ENCODE data around the gene ZNF587B.
"Not testable (repeated sequence)": the region's sequence is repeated elsewhere in the genome, so short reads cannot be mapped to it uniquely, and the experiment has no call there.

ZNF587B gene

GRCh38 chr19:57819475-57820148, 10.5 kb upstream of the ZNF587B start:
- peak; percentile 75 for DNase-seq

DNA sequence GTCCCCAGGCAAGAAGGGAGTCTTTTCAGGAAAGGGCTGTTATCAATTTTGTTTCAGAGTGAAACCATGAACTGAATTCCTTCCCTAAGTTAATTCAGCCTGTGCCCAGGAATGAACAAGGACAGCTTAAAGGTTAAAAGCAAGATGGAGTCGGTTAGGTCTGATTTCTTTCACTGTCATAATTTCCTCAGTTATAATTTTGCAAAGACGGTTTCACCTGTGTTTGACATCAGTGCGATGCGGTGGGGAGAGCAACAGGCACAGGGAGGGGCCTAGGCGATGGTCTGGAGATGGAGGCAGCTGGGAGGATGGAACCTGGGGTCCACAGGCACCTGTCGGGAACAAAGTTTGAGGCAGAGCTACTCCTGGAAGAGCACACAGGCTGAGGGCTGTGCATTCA, 9.5 kb upstream of the ZNF587B start:
- no peak for DNase-seq

- not testable (repeated sequence) for DNase-seq
Measured at GRCh38 chr19:57821095-57821494, 9.0 kb upstream of the ZNF587B start.

DNA sequence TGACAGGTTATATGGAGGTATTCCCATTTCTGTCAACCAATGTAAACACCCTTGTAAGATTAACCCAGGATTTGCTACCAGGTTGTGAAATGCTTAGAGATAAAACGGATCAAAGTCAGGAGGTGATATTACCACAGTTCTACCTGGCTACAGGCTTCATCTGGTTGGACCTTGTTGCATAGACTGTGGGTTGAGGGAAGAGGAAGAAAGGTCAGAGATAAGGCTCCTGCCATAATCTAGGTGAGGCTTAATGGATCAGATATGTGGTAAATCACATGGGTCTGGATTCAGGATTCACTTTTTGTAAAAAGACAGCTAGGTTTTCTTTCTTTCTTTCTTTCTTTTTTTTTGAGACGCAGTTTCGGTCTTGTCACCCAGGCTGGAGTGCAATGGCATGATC, 8.6 kb upstream of the ZNF587B start:
- not testable (repeated sequence) for DNase-seq

GRCh38 chr19:57823155-57823554, 6.9 kb upstream of the ZNF587B start:
- not testable (repeated sequence) for DNase-seq

DNA sequence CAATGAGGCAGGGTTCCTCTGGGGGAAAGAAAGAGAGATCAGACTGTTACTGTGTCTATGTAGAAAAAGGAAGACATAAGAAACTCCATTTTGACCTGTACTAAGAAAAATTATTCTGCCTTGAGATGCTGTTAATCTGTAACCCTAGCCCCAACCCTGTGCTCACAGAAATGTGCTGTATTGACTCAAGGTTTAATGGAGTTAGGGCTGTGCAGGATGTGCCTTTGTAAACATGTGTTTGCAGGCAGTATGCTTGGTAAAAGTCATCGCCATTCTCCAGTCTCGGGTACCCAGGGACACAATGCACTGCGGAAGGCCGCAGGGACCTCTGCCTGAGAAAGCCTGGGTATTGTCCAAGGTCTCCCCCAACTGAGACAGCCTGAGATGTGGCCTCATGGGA, 6.5 kb upstream of the ZNF587B start:
- DNase-seq, result not testable (repeated sequence)

DNA sequence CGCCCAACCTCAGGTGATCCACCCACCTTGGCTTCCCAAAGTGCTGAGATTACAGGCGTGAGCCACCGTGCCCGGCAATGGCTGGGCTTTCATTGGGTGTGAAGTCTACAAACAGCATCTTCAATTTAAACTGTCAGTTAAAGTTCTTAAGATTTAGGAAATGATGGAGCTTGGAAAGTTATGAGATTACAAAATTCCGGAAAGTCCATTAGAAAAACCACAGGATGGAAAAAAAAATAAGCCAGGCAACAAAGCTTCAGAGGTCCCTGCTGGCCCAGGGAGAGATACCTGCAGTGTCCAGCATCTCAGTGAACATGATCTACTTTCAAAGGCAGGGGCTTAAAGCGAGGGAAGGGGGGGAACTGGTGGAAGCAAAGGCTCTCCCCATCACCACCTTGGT, 4.6 kb upstream of the ZNF587B start:
- DNase-seq, result no peak

- DNase-seq, result no peak
Measured at GRCh38 chr19:57829316-57829715, 783 bp upstream of the ZNF587B start.

DNA sequence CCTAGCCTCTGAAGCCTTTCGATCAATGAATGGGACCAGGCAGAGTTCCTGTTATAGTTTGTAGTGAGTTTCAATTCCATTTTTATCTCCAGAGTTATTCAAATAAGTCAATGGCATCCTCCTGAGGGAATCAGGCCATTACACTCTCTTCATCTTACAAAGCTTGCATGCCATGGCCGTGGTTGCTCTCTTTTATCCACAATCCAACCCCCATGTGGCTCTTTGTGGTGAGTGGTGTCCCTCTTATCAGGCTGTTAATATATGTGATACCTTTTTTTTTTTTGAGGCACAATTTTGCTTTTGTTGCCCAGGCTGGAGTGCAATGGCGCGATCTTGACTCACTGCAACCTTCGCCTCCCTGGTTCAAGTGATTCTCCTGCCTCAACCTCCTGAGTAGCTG, 6.9 kb downstream of the ZNF587B start:
- DNase-seq, result not testable (repeated sequence)

- DNase-seq, result not testable (repeated sequence)
Measured at GRCh38 chr19:57838622-57839191, 8.6 kb downstream of the ZNF587B start.

- DNase-seq, result no peak
Measured at GRCh38 chr19:57841122-57841763, 11.1 kb downstream of the ZNF587B start.

DNA sequence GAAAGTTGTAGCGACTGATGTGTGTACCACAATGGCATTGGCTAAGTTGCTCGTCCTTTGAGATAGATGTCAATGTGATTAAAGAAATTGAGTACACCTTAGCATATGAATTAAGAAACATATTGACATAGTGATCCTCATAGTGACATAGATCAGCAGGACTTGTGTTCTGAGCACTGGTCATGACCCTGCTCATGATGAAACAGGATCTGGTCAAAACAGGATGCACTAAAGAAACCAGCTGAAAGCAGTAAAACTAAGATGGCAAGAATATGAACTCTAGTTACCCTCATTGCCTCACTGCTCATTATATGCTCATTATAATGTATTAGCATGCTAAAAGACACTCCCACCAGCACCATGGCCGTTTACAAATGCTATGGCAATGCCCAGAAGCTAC, 17.1 kb downstream of the ZNF587B start:
- DNase-seq, result not testable (repeated sequence)

DNA sequence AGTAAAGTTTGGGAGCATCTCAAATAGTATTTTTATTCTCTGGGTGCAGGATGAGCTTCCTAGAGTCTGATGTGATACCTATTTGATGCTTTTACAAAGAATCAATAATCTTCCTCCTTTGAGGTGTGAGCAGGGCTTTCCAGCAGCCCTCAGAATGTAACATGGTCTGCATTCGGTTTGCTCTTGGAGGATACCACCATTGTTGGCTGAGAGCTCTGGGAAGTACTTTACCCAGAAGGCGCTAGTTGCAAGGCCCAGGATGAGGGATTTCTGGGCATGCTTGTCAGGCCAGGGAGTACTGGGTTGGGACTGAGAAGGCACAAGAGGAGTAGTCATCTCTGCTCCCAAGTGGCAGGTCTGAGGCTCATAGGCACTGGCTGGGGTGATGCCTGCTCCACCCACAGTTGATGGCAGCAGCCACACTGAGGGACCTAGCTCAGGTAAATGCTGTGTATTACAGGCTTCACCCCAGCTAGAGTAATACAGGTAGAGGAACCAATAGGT, 19.1 kb downstream of the ZNF587B start:
- DNase-seq, result not testable (repeated sequence)

DNA sequence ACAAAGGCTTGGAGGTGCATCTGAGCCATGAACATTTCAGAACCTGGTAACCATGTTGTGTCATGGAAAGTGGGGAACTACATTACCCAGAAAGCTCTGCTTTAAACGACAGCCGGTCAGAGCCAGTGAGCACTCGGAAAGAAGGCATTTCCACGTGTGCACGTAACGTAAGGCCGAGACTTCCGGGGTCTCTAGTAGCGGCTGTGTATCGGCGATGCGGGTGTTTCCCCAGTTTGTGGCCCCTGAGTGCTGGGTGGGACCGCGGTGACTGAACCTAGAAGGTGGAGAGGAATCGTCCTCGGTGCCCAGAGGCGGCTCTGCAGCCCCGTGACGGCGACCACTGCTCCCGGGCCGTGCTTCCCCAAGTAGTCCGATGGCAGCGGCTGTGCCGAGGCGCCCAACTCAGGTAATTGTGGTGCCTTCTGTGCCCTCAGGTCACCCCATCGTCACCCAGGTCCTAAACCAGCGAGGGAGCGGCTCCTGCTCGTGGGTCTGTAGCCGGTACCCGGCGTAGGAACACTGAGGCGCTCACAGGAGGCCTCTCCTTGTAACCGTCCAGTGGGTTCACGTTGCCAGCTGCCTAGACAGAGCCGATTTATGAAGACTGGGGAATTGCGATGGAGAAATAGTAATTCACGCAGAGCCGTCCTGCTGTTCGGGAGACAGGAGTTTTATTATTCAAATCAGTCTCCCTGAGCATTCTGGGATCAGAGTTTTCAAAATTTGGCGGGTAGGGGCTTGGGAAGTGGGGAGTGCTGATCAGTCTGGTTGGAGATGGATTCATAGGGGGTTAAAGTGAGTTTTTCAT, 19.8 kb downstream of the ZNF587B start, which contains the start of gene ZNF587:
Gene ZNF587, plus strand, starts transcription at position 194 of the 808 bp plus-strand sequence. Its CDS starts 180 bp downstream, at position 374.
- peak; percentile 73 for DNase-seq

DNA sequence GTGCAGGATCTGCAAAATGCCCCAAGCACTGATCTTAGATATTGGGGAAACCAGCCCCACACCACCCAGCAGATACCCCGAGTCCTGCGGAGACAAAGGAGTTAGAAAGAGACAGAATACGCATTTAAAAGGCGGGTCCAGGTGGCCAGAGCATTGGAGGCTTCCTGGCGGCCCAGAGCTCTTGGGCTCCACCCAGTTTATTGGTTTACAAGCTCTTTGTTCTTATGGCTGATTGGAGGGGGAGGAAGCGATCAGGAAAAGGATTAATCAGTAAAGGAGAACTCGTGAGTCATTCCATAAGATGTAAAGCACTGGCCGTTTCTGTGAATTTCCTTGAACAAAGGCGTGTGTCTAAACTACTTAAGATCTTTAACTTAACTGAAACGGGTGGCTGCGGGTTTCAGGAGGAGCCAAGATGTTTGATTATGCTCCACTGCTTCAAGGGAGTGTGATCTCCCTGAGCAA, 20.5 kb downstream of the ZNF587B start:
- DNase-seq, result no peak

DNA sequence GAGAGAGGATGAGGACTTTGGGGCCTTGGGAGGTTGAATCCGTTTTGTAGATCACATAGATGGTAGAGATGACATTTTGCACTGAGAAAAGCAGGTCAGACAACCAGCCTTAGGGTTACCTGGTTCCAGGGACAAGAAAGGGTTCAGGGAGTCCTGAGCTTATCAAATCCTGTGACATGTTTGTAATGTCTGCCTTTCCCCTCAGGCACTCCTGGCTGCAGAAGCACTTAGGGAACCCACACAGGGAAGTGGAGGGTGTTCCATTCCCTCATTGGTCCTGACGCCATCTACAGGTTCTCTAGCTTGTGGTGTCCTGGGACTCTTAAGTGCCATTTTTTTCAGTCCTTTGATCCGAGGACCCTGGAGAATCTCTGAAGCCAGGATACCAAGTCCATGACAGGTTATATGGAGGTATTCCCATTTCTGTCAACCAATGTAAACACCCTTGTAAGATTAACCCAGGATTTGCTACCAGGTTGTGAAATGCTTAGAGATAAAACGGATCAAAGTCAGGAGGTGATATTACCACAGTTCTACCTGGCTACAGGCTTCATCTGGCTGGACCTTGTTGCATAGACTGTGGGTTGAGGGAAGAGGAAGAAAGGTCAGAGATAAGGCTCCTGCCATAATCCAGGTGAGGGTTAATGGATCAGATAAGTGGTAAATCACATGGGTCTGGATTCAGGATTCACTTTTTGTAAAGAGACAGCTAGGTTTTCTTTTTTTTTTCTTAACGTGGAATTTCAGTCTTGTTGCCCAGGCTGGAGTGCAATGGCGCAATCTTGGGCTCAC, 21.9 kb downstream of the ZNF587B start:
- not testable (repeated sequence) for DNase-seq

DNA sequence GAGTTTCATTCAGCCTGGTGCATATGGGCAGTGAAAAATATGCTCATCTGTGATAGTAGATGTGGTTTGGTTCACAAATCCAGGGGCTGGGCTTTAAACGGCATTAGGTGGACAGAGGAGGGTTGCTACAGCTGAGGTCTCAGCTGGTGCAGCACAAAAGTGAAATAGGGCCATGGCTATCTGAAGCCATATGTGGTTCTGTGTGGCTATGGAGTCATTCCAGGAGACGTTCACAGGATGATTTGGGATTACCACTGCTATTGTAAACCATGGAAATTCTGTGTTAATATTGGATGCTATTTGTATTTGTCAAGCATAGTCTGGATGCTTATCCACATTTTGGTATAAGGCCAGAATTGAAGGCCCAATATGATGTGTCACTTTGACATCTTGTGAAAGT, 24.0 kb downstream of the ZNF587B start:
- not testable (repeated sequence) for DNase-seq

DNA sequence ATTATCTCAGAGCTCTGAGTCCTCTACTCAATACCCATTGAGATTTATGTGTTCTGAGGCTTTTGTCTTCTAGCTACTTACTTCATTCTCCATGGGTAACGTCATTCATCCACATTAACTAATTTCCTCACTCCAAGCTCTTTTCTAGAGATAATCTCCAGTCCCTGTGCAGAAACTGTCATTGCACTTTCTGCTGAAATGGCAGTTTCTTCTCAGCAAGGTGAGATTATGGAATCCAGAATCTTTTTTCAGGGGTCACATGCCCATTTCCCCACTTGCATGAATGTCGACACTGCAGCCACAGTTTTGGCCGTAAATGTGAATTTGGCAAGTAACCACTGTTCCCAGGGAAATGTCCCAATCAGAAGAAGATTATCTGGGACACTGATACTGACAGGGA, 32.3 kb downstream of the ZNF587B start:
- not testable (repeated sequence) for DNase-seq

DNA sequence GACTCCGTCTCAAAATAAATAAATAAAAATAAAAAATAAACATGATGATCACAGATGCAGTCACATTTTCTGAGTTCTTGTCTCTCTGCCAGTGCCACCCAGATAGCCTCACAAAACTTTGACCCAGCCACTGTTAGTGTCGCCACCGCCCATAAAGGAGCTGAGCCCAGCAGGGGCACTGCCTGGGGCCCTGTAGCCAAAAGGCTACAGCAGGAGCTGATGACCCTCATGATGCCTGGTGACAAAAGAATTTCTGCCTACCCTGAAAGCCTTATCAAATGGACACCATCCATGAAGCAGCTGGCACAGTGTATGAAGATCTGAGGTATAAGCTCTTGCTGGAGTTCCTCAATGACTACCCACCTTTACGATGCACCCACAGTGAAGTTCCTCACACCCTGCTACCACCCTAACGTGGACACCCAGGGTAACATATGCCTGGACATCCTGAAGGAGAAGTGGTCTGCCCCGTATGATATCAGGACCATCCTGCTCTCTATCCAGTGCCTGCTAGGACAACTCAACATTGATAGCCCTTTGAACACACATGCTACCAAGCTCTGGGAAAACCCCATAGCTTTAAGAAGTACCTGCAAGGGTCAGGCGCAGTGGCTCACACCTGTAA, 37.9 kb downstream of the ZNF587B start:
- no peak for DNase-seq

- not testable (repeated sequence) for DNase-seq
Measured at GRCh38 chr19:57869655-57870054, 39.6 kb downstream of the ZNF587B start.

GRCh38 chr19:57870225-57870624, 40.1 kb downstream of the ZNF587B start:
- no peak for DNase-seq

DNA sequence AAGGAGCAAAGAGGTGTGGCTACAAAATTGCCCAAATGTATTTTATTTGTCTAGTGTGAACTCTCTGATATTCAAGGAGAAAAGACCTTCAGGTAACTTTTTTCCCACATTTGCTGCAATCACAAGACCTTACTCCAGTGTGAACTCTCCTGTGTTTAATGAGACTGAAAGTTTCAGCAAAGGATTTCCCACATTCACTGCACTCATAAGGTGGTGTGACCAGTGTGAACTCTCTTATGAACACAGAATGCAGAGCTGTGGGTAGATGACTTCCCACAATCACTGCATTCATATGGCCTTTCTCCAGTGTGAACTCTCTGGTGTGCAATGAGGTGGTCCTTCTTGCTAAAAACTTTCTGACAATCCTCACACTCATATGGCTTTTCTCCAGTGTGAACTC, 42.4 kb downstream of the ZNF587B start:
- no peak for DNase-seq
